Left ventricle myocardium superior (tissue), 1 donor: ENCODE measurements around the gene CCK. TPM values are rescaled to one million over a fixed set of nuclear protein-coding genes. Genes with fewer than 3 reads are reported as not detected.
"Not testable (repeated sequence)": the region's sequence is repeated elsewhere in the genome, so short reads cannot be mapped to it uniquely, and the experiment has no call there.

ENCODE experiments used
- ATAC-seq: fragments of 200-7000 bp; cut with Tn5 transposase; one replicate; pipeline ENCODE4 v1.9.1; 2020; ENCODE audit warnings: mild to moderate bottlenecking, moderate library complexity
- DNase-seq: peaks from one replicate; pipeline ENCODE4 v3.0.0-alpha.2; 2020
- intact Hi-C: fragments of 100-400 bp; cut with micrococcal nuclease; formaldehyde crosslinking; loops from one replicate; pipeline ENCODE4 v1.11.0; 2022
- long read RNA-seq: library from polyadenylated mRNA; unstranded; transcript quantifications from one replicate; pipeline ENCODE4 v2.0.0, GENCODE V29; 2021
- total RNA-seq: library from RNA; stranded (reverse); fragmentation: NEBNext Ultra II Directional; extraction: Animal tissue kit (Norgen Biotek cat#: 25700); gene quantifications from one replicate; pipeline ENCODE4 v1.2.1, GENCODE V29; 2021
- donor health status: DM: no; HTN: yes; CAD: no; lungs with severe emphysema.

The CCK gene
- total RNA-seq = not detected
- long read RNA-seq = 0 reads

GRCh38 chr3:42266085-42266484 is at the start of gene CCK:
Gene CCK (minus strand): TSS chr3:42266185. CDS start chr3:42263630, 2,555 bp downstream.
- no peak for ATAC-seq
- no peak for DNase-seq
- intact Hi-C loops = no loop called here

- DNase-seq (no peak), ATAC-seq (no peak)
- intact Hi-C loops = no loop called here
Observed at GRCh38 chr3:42314411-42314810, 48.4 kb upstream of the CCK start.

- DNase-seq = no peak
- ATAC-seq = no peak
- intact Hi-C loops = no loop called here
Observed at GRCh38 chr3:42308651-42309050, 42.7 kb upstream of the CCK start.

- intact Hi-C loops = no loop called here
- no peak for ATAC-seq
- no peak for DNase-seq
Observed at GRCh38 chr3:42306499-42306898, 40.5 kb upstream of the CCK start.

GRCh38 chr3:42302924-42303634 is 37.1 kb upstream of the CCK start:
- intact Hi-C loops = no loop called here

GRCh38 chr3:42301446-42302175 is 35.6 kb upstream of the CCK start:
- ATAC-seq = no peak
- no peak for DNase-seq
- intact Hi-C loops = no loop called here

More at GRCh38 chr3:42302924-42303634, 37.1 kb upstream of the CCK start:
- ATAC-seq = no peak
- no peak for DNase-seq

DNA sequence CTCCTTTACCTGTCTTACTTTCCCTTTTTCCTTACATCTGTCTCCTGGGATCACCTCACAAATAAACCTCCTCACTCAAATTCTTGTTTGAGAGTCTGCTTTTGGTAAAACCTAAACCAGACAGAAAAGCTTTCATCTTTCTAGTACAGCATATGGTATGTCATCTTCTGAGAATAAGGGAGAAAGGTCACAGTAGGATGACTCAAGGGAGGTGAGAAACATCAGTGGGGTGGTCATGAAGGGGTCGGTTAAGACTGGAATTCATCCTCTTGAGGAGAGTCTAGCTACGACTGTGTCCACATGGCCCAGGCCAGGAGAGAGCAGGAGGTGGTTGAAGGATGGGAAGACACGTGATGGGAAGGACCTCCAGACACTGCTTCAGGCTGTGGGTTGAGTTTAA is 34.8 kb upstream of the CCK start:
- intact Hi-C loops = no loop called here
- DNase-seq (no peak), ATAC-seq (no peak)

GRCh38 chr3:42300013-42300412 is 34.0 kb upstream of the CCK start:
- no peak for ATAC-seq
- DNase-seq = no peak
- intact Hi-C loops = no loop called here

DNA sequence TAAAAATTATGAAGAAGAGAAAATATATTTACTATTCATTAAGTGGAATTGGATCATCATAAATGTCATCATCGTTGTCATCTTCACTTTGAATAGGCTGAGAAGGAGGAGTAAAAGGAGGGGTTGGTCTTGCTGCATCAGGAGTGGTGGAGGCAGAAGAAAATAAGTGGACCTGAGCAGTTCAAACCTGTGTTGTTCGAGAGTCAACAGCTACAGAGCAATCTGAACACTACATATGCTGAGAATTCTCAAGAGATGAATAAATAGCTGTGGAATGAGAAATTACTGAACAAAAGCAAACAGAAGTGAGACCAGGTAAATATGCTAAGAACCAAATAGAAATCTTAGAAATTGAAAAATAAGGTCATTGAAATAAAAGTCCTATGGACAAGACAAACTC is 32.3 kb upstream of the CCK start:
- DNase-seq (no peak), ATAC-seq (no peak)
- intact Hi-C loops = no loop called here

DNA sequence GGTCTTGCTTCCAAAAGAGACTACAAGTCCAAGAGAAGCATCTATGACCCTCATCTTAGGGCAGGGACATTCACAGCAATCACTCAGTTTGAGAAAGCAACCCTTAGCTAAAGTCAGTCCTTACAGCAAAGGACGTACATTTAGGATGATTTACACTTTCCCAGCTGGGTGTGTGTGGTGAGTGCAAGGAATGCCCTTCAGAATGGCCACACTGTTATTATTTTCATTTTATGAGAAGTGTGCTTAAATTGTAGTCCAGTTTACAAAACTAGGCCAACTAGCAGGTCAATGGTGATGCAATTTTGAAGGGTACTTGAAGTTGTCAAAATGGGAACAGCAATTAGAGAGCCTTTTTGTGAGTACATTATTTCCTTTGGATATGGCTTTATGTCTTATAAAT is 26.0 kb upstream of the CCK start:
- intact Hi-C loops = no loop called here
- no peak for DNase-seq

DNA sequence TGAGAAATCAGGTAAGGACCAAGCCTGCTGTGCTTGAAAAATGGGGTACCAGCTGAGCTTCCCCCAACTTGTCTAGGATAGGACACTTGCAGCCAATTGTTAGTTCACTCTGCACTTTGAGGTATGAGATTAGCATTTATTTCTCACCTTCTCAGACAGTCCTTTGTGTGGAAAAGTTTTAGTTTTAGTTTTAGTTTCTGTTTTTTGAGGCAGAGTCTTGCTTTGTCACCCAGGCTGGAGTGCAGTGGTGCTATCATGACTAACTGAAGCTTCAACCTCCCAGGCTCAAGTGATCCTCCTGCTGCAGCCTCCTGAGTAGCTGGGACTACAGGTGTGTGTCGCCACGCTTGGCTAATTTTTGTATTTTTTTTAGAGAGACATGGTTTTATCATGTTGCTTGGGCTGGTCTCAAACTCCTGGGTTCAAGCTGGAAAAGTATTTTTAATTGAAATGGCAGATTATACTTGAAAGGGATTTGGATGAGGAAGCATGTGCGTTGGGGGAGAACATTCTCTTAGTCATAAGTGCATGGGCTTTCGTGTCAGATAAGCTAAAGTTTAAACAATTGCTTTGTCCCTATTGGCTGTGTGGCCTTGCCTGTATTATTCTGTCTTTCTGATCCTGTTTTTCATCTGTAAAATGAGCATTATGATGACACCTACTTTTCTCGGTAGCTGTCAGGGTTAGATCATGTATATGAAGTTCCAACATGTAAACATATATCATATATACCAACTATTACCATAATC is 25.2 kb upstream of the CCK start:
- ATAC-seq (no peak), DNase-seq (no peak)
- intact Hi-C loops = no loop called here

More for the DNA sequence above, 26.0 kb upstream of the CCK start:
- ATAC-seq = no peak

DNA sequence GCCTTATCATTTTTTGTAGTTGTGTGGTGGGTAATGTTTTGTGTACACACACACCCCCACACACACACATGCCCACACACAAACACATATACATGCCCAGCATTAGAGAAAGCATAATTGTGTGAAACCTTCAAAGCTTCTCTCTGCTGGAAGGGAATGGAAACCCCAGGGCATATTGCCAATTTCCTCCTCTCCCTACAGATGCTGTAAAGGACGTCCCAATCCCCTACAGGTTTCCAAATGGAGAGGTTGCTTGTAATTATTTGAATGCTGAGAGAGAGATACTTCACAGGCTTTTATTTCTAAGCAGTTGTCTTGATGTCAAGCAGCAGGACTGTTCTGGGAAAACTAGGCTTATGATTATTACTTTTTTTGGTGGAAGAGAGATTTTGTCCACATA is 23.0 kb upstream of the CCK start:
- DNase-seq (no peak), ATAC-seq (no peak)
- intact Hi-C loops = no loop called here

DNA sequence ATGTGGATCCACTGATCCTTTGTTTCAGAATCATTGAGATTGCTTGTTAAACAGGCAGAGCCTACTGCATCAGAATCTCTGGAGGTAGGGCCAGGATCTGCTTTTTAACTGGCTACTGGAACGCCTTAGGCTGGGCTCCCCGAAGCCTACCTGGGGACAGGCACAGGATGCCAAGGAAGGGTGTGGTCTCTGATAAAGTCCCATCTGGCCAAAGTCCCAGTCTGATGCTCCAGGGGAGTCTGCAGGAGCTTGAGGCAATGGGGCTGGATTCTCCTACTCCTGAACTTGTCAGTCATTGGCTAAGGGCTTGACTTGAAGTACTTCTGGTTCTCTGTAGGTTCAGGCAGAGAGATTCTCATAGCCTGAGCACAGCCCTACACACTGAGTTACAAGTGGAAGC is 22.4 kb upstream of the CCK start:
- intact Hi-C loops = no loop called here
- no peak for ATAC-seq
- DNase-seq = no peak

GRCh38 chr3:42287423-42287822 is 21.4 kb upstream of the CCK start:
- intact Hi-C loops, DNase-seq, ATAC-seq: not testable (repeated sequence)

DNA sequence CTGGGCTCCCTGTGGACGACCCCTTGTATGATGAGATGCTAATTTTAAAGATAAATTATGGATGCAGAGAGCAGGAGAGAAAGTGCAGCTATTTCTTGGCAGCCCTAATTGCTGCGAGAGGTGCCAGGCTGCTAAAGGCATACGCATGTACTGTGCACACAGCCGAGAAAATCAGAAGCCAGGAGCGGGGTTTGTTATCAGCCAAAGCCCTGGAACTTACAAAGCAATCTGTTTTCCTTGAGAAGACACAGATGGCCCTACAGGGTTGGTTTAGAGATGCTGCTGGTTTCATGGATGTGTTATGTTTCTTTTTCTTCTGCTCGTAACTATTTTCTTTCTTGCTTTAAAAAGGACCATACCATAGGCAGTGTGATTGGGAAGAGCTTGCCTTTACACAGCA is 11.7 kb upstream of the CCK start:
- no peak for ATAC-seq
- intact Hi-C loops = no loop called here

DNA sequence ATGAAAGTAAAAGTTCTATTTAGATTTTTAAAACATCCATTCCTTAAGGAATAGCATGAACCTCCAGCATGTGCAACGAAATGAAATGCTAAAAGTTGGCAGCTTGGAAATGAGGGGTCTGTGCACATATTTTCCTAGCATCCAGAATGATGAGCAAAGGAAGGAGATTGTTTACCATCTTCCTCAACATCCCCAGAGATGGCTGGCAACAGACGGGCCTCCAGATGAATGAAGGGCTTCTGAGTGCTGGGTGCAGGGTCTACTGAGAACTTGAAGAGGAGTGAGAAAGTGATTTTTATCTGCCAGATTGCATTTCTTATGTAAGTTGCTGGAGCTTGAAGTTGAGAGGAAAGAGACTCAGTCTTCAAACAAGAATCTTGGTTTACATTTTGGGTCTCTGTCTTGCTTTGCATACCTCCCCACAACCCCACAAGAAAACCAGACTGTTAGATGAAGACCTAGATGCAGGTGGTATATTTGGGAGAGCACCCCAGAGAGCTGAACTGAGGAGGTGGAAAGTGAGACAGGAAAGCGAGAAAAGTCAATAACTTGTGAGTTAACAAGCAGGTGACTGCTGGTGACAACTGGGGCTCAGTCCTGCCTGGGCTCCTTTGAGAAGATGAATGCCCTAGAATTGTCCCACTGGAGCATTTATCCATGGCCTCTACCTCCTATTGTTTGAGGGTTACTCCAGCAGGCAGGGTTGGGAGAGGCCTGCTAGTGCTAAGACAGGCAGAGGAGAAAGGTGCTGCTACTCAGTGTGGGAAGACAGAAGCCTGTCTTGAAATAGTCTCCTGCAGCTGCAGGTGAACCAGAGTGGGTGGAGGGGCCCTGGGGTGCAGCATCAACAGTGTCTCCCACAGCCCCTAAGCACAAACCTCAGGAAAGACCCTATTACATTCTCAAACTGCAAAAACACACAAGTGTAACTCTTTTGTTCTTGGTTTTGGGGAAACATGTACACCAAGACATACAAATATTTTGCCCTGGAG is 10.5 kb upstream of the CCK start:
- intact Hi-C loops = no loop called here
- ATAC-seq = no peak
- no peak for DNase-seq

More for the DNA sequence above, 11.7 kb upstream of the CCK start:
- DNase-seq = no peak

GRCh38 chr3:42275217-42275616 is 9.2 kb upstream of the CCK start:
- intact Hi-C loops = no loop called here
- ATAC-seq (no peak), DNase-seq (no peak)

- no peak for ATAC-seq
- intact Hi-C loops = no loop called here
- DNase-seq = no peak
Observed at GRCh38 chr3:42274266-42274665, 8.3 kb upstream of the CCK start.

DNA sequence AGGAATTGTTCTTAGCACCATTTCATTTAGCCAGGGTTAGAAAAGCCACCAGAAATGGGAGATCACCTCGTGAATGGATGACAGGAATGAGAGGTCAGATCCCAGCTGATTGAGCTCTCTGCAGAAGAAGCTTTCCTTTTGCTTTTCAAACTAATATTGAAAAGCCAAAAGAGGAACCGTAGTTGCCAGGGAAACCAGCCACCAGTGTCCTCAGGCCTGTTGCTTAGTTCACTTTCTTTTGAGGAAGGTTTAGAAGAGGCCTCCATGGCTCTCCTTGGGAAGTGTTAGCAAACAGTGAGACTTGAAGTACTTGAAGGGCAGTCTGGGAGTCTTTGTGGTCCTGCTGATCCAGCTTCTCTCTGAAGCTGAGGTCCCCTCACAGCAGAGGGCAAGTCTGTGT is 7.4 kb upstream of the CCK start:
- DNase-seq (no peak), ATAC-seq (no peak)
- intact Hi-C loops = no loop called here
